Colonic mucosa (tissue), 4 donors: ENCODE data around the gene ITPK1. TPM values are rescaled to one million over a fixed set of nuclear protein-coding genes. Genes with fewer than 3 reads are reported as not detected.

Experiments used
- DNase-seq: peaks from one replicate; pipeline ENCODE4 v3.0.0-alpha.2; 2020
- H3K27ac ChIP-seq: fragments of 200-600 bp; one replicate; pipeline ENCODE4 v1.8.0; 2021
- H3K27me3 ChIP-seq: fragments of 200-600 bp; one replicate; pipeline ENCODE4 v1.8.0; 2021
- H3K36me3 ChIP-seq: fragments of 200-600 bp; one replicate; pipeline ENCODE4 v1.8.0; 2021
- H3K4me1 ChIP-seq: fragments of 200-600 bp; one replicate; pipeline ENCODE4 v1.8.0; 2021; ENCODE audit warnings: mild to moderate bottlenecking
- H3K4me3 ChIP-seq: fragments of 200-600 bp; one replicate; pipeline ENCODE4 v1.8.0; 2021
- H3K9ac ChIP-seq, 2 donors: one replicate each; pipeline ENCODE4 v1.7.0; 2013; ENCODE audit warnings: control low read depth in 2 of 2, low read depth in 2 of 2, low read length in 2 of 2
- H3K9me3 ChIP-seq: fragments of 200-600 bp; one replicate; pipeline ENCODE4 v1.8.0; 2021
- CTCF ChIP-seq: fragments of 200-600 bp; IDR thresholded peaks from one replicate; pipeline ENCODE4 v1.8.0; 2022; ENCODE audit warnings: antibody characterized with exemption, mild to moderate bottlenecking
- intact Hi-C: fragments of 100-400 bp; cut with DNase I; formaldehyde crosslinking; loops from one replicate; pipeline ENCODE4 v1.14.1; 2022
- total RNA-seq, 2 donors: library from RNA; stranded (reverse); fragmentation: NEBNext Ultra II Directional in 1 of 2; extraction: Animal tissue kit (Norgen Biotek cat#: 25700) in 1 of 2; gene quantifications; one replicate each; pipeline ENCODE4 v1.2.1, GENCODE V29; 2021
- donor health status: healthy.
- donor health status: DM: no; HTN: no; CAD: no.
- donor health status: DM: no; HTN: no; CAD: no.

Gene ITPK1
- total RNA-seq, 2 donors from 2014 or later, result 118 to 134 TPM

GRCh38 chr14:92974541-92975345, 141.0 kb downstream of the ITPK1 start:
- Histone ChIP-seq H3K27ac (no peak overlapping the region), H3K4me1 (no peaks in the 10 kb centered on the region), H3K9me3 (no peaks in the 10 kb centered on the region), H3K4me3 (no peak overlapping the region), H3K9ac (no peak overlapping the region), H3K36me3 (no peaks in the 10 kb centered on the region), H3K27me3 (no peaks in the 10 kb centered on the region)
- no peak for DNase-seq
- intact Hi-C loops, result no loop called here
- TF ChIP-seq CTCF, result no peak

DNA sequence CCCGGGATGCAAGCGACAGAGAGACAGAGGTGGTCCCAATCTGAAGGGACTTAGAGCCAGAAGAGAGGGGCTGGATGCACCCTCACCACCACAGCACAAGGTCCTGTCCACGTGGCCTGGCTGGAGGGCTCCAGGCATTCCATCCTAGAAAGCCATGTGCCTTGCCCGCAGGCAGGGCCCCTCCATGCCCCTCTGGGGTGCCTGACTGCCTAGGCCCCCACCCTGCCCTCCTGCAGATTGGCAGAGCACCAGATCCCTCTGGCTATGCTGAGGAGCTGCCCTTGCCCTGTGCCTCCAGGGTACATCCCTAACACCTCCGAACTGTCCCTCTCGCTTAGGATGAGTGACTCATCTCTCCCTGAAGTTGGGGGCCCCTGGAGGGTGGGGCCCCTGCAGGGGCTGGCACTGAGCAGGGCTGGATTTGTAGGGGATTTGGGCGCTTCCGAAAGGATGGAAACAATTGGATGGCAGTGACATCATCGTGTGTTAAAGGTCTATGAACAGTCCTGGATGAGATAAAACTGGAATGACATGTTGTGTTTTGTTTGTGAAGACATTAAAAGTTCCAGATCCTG, 141.8 kb downstream of the ITPK1 start:
- Histone ChIP-seq H3K4me3 (no peak overlapping the region), H3K4me1 (no peaks in the 10 kb centered on the region), H3K27me3 (no peaks in the 10 kb centered on the region), H3K36me3 (no peaks in the 10 kb centered on the region), H3K9ac (peak overlapping the region in 1 of 2 donors; percentile 39), H3K9me3 (no peaks in the 10 kb centered on the region), H3K27ac (no peak overlapping the region)
- intact Hi-C loops, result no loop called here
- DNase-seq, result no peak
- TF ChIP-seq CTCF, result no peak

GRCh38 chr14:92973261-92973797, 142.4 kb downstream of the ITPK1 start:
- intact Hi-C loops, result no loop called here
- peak; percentile 55 for TF ChIP-seq CTCF
- peak; percentile 77 for DNase-seq
- no peaks in the 10 kb centered on the region for H3K27me3 ChIP-seq
- no peaks in the 10 kb centered on the region for H3K9me3 ChIP-seq
- no peak overlapping the region for H3K9ac ChIP-seq
- H3K4me3 ChIP-seq, result no peak overlapping the region
- no peak overlapping the region for H3K27ac ChIP-seq
- no peaks in the 10 kb centered on the region for H3K4me1 ChIP-seq
- H3K36me3 ChIP-seq, result no peaks in the 10 kb centered on the region

DNA sequence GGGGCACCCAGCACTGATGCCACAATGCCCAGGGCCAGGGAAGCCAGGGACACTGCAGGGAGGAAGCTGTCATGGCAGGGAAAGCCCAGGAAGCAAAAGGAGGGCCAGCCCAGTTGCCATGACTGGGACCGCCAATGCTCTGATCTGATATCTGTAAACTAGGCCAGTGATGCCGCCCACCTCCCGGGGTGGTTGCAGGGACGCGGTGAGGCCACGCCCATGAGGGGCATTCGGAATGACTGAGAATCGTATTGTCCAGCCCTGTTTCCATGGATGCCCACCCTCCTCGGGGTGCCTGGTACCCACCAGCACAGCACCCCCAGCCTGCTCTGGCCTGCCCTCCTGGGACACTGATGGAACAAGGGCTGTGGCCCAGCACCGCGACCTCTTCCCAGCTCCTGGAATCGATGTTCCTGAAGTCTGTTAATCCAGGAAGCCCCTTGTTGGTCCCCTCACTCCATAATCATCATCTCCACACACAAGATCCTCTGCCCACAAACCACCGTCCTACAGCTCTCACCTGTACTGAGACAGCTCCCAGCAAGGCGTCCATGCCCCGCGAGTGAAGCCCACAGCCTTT, 144.0 kb downstream of the ITPK1 start:
- Histone ChIP-seq H3K9me3 (no peaks in the 10 kb centered on the region), H3K9ac (no peak overlapping the region), H3K4me3 (no peak overlapping the region), H3K4me1 (no peaks in the 10 kb centered on the region), H3K27ac (no peak overlapping the region), H3K27me3 (no peaks in the 10 kb centered on the region), H3K36me3 (no peaks in the 10 kb centered on the region)
- no peak for DNase-seq
- intact Hi-C loops, result no loop called here
- TF ChIP-seq CTCF, result no peak

DNA sequence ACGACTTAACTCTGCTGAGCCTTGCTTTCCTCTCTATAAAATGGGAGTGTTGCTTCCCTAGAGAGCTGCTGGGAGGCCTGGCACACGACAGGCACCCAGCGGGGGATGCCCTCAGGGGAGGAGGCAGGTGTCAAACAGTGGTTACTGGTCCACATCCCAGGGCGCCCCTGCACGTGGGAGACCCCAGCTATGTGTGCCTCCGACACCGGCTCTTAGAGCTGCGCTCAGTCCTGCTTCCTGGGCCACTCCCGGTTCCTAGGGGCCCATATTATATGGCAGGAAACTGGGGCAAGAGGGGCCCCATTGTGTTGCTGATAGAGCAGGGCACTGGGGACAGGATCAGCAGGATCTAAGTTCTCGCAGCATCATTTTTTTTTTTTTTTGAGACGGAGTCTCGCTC, 145.5 kb downstream of the ITPK1 start:
- intact Hi-C loops, result no loop called here
- Histone ChIP-seq H3K9ac (no peak overlapping the region), H3K27ac (no peak overlapping the region)

More for the DNA sequence above, 145.5 kb downstream of the ITPK1 start:
- Histone ChIP-seq H3K4me3 (no peak overlapping the region), H3K9me3 (no peaks in the 10 kb centered on the region), H3K36me3 (no peaks in the 10 kb centered on the region), H3K4me1 (no peaks in the 10 kb centered on the region), H3K27me3 (no peaks in the 10 kb centered on the region)
- TF ChIP-seq CTCF, result no peak
- no peak for DNase-seq
